ENCODE data around the gene SUSD4. TPM values are rescaled to one million over a fixed set of nuclear protein-coding genes. Genes with fewer than 3 reads are reported as not detected.

Gene SUSD4
- total and polyA plus RNA-seq, 9 of the 15 experiments (the other 6 are each of a cell fraction or from before 2014, with no cell fraction given), result 0.06 to 1.7 (median 0.09) TPM; not detected in 4

GRCh38 chr1:223207293-223208066 is 156.5 kb downstream of the SUSD4 start:
- CTCF ChIA-PET (ENCODE audit: low intra/inter-chr PET ratio), result interaction anchor here (0.7 kb wide), 1 partner anchor 477 kb away, joined by 4 read pairs; no protein-coding TSS in a partner anchor
- Histone ChIP-seq H3K9me1 (ENCODE audit: control insufficient read depth, insufficient read depth, low read length) (no peaks in the 10 kb centered on the region), H3K79me2 (ENCODE audit: control insufficient read depth, insufficient read depth, low read length) (no peaks in the 10 kb centered on the region), H3K4me1 (replicated peaks in 1 of 2; ENCODE audit: control insufficient read depth in 2 of 2, insufficient read depth in 2 of 2, low read length in 2 of 2) (peaks cover 2 to 32% of the 10 kb centered on the region in 2 experiments; a peak in 4 of 5 replicates), H4K20me1 (replicated peaks; ENCODE audit: control insufficient read depth, insufficient read depth, low read length) (no peaks in the 10 kb centered on the region), H3K36me3 (ENCODE audit: control insufficient read depth, insufficient read depth, low read length) (no peaks in the 10 kb centered on the region), H3K4me3 (no peak overlapping the region), H2AFZ (ENCODE audit: low read depth, low read length) (0 out of 2 replicates have a peak overlapping the region, but pooled peaks have one; percentile 46), H3K27me3 (ENCODE audit: control insufficient read depth in 2 of 2, insufficient read depth in 2 of 2, low read length in 2 of 2) (no peaks in the 10 kb centered on the region), H3K4me2 (ENCODE audit: insufficient read depth, low read length) (no peak overlapping the region), H3K27ac (ENCODE audit: extremely low read depth, low read depth, low read length) (no peak overlapping the region), H3K9me3 (replicated peaks; ENCODE audit: control insufficient read depth, insufficient read depth, low read depth, low read length) (no peaks in the 10 kb centered on the region), H3K9ac (ENCODE audit: insufficient read depth in 1 of 2, low read depth in 2 of 2, low read length in 2 of 2) (no peak overlapping the region)
- BruUV-seq (replicated peaks), result no TSS peak
- TF ChIP-seq CEBPG (CRISPR knock-in tag; IDR thresholded peaks at IDR 0.05) (peak; percentile 37; the same call in 1 of the 2 replicates), CEBPG (tag; conservative IDR thresholded peaks at IDR 0.05 in 1 of 2, IDR thresholded peaks at IDR 0.05 in 1 of 2) (peak; percentile 69 to 73), ZKSCAN8 (CRISPR knock-in tag; IDR thresholded peaks at IDR 0.05) (no peak), CEBPB (tag; IDR thresholded peaks at IDR 0.05) (peak; percentile 60), EGR1 (conservative IDR thresholded peaks at IDR 0.05) (no peak), ATF3 (IDR thresholded peaks at IDR 0.05) (peak; percentile 49), ATF3 (CRISPR knock-in tag; conservative IDR thresholded peaks at IDR 0.05) (no peak)
- POLR2A ChIA-PET, result interaction anchor here (1.2 kb wide), 1 partner anchor 9 kb away, joined by 3 read pairs; no protein-coding TSS in a partner anchor
- 45% methylated on average over 3 of the region's 3 CpGs for WGBS (ENCODE audit: insufficient coverage, low coverage, missing lambda C conversion rate)
- FAIRE-seq (no peak), ATAC-seq (no peak), DNase-seq (ENCODE audit: extremely low read depth in 1 of 4, low spot score in 3 of 4) (no peak)
- intact Hi-C loops (cut with micrococcal nuclease) (no loop called here), in situ Hi-C loops (cut with MboI) (no loop called here)

Data from K562 (cell line).